Skeletal muscle satellite cell (primary cell): ENCODE measurements around the gene RPS28.
A peak's percentile ranks its signal among the peaks of the same experiment; 100 is the strongest.
"Not testable (repeated sequence)": the region's sequence is repeated elsewhere in the genome, so short reads cannot be mapped to it uniquely, and the experiment has no call there.

Experiments
- H3K27me3 ChIP-seq: 2 replicates; pipeline ENCODE4 v1.7.0; 2013; ENCODE audit warnings: low read length; ENCODE audit not compliant: control insufficient read depth, insufficient read depth
- H3K36me3 ChIP-seq: 2 replicates; pipeline ENCODE4 v1.7.0; 2013; ENCODE audit warnings: mild to moderate bottlenecking, control low read depth, low read length; ENCODE audit not compliant: insufficient read depth
- H3K4me1 ChIP-seq: 2 replicates; pipeline ENCODE4 v1.7.0; 2013; ENCODE audit warnings: low read length; ENCODE audit not compliant: control insufficient read depth, insufficient read depth
- H3K4me2 ChIP-seq: 2 replicates; pipeline ENCODE4 v1.7.0; 2013; ENCODE audit warnings: mild to moderate bottlenecking, low read length
- H3K4me3 ChIP-seq: 2 replicates; pipeline ENCODE4 v1.7.0; 2013; ENCODE audit warnings: low read length
- H3K9ac ChIP-seq: 2 replicates; pipeline ENCODE4 v1.7.0; 2013; ENCODE audit warnings: mild to moderate bottlenecking, low read depth, low read length, moderate library complexity
- H3K9me3 ChIP-seq: replicated peaks from 2 replicates; pipeline ENCODE4 v1.7.0; 2013; ENCODE audit warnings: mild to moderate bottlenecking, control low read depth, low read length

The RPS28 gene

GRCh38 chr19:8308891-8309291 lies 12.4 kb upstream of the RPS28 start:
- peak overlapping the region; percentile 77 for H3K4me3 ChIP-seq
- peaks cover 20% of the 10 kb centered on the region for H3K36me3 ChIP-seq

DNA sequence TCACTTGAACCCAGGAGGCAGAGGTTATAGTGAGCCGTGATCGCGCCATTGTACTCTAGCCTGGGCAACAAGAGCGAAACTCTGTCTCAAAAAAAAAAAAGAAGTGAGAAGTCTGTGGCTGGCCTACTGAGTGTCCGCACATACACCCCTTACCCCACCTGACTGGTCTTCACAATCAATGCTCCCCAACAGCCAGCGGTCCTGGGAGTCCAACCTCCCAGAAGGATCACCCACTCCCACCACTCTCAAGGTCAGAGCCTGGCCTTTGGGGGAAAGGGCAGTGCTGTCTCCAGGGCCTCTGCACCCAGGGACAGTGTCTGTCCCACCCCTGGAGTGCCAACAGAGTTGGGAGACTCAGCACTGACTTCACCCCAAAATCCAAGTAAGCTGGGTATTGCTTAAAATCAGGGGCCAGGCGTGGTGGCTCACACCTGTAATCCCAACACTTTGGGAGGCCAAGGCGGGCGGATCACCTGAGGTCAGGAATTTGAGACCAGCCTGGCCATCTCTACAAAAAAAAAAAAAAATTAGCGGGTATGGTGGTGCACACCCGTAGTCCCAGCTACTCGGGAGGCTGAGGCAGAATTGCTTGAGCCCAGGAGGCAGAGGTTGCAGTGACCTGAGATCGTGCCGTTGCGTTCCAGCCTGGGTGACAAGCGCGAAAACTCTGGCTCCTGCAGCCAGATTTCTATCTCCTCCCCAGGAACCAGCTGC lies 10.8 kb upstream of the RPS28 start:
- Histone ChIP-seq H3K9me3 (no peaks in the 10 kb centered on the region), H3K4me2 (no peak overlapping the region), H3K4me3 (no peak overlapping the region), H3K27me3 (no peaks in the 10 kb centered on the region), H3K4me1 (peaks cover 13% of the 10 kb centered on the region), H3K9ac (no peak overlapping the region), H3K36me3 (peaks cover 29% of the 10 kb centered on the region)

More at GRCh38 chr19:8308891-8309291, 12.4 kb upstream of the RPS28 start:
- Histone ChIP-seq H3K4me1 (peaks cover 13% of the 10 kb centered on the region), H3K4me2 (peak overlapping the region; percentile 99), H3K27me3 (no peaks in the 10 kb centered on the region), H3K9ac (peak overlapping the region; percentile 80), H3K9me3 (no peaks in the 10 kb centered on the region)

- Histone ChIP-seq H3K4me1 (peaks cover 13% of the 10 kb centered on the region), H3K27me3 (no peaks in the 10 kb centered on the region), H3K9me3 (no peaks in the 10 kb centered on the region), H3K9ac (no peak overlapping the region), H3K36me3 (peaks cover 35% of the 10 kb centered on the region), H3K4me3 (no peak overlapping the region), H3K4me2 (no peak overlapping the region)
Measured at GRCh38 chr19:8311461-8312260, 9.6 kb upstream of the RPS28 start.

- H3K36me3 ChIP-seq: peaks cover 35% of the 10 kb centered on the region
- H3K9me3 ChIP-seq, H3K4me3 ChIP-seq, H3K27me3 ChIP-seq, H3K9ac ChIP-seq, H3K4me1 ChIP-seq, H3K4me2 ChIP-seq: not testable (repeated sequence)
Measured at GRCh38 chr19:8314981-8315640, 6.2 kb upstream of the RPS28 start.

DNA sequence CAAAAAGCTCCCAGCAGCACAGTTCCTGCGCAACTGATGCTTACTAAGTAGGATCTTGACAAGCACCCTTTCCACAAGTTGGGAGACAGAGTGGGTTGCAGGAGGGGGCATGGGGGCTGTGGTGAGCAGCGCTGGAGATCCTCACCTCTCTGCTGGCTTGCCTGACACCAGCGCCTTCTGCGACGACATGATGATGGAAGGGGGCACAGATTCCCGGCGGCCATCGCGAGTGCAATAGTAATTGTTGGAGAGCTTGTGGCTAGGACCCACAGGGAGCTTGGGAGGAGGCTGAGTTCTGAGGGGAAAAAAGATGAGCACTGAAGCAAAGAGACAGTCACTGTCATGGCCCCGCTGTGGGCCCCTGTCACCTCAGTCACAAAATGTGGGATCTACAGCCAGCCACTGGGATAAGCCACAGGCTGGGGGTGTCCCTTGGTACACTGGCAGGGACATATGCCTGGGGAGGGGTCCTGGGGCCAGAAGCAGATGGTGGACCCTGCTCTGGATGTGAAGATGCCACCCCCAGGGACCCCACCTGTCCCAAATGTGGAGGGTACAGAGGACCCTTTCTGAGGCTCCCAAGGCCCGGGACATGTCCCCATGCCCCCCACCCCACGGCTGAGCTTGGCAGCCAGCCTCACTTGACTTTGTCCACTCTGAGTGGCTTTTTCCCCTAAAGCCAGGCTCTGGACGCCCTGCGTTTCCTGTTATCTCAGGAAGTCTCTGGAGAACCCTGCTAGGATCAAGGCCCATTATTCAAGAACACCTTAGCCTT lies 4.8 kb upstream of the RPS28 start:
- peaks cover 11% of the 10 kb centered on the region for H3K4me1 ChIP-seq
- peaks cover 28% of the 10 kb centered on the region for H3K36me3 ChIP-seq
- H3K4me3 ChIP-seq: no peak overlapping the region
- H3K4me2 ChIP-seq: no peak overlapping the region
- no peaks in the 10 kb centered on the region for H3K9me3 ChIP-seq
- H3K27me3 ChIP-seq: no peaks in the 10 kb centered on the region
- no peak overlapping the region for H3K9ac ChIP-seq

- H3K9me3 ChIP-seq, H3K27me3 ChIP-seq, H3K4me3 ChIP-seq, H3K4me2 ChIP-seq, H3K9ac ChIP-seq: not testable (repeated sequence)
- H3K4me1 ChIP-seq: peaks cover 22% of the 10 kb centered on the region
- peaks cover 37% of the 10 kb centered on the region for H3K36me3 ChIP-seq
Measured at GRCh38 chr19:8318835-8319234, 2.5 kb upstream of the RPS28 start.

DNA sequence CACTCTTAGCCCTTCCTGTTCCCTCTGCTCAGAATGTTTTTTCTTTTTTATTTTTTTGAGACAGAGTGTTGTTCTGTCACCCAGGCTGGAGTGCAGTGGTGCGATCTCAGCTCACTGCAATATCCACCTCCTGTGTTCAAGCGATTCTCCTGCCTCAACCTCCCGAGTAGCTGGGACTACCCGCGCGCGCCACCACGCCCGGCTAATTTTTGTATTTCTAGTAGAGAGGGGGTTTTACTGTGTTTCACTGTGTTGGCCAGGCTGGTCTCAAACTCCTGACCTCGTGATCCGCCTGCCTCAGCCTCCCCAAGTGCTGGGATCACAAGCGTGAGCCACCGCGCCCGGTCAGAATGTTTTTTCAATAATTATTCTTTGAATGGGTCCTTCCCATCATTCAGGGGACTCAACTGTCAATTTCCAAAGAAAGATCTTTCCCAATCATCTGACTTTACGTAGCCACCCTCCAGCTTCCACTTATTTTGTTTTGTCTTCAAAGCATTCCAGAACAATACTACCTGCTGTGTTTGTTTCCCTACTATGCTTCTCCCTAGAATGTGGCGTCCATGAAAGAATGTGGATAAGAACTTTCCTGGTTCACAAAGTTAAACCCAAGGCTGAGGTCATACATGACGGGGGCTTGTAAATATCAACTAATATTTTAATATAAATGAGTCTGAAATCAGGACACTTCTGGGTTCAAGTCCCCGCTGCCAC lies 1.3 kb upstream of the RPS28 start:
- Histone ChIP-seq H3K9ac (peak overlapping the region; percentile 96), H3K4me2 (peak overlapping the region; percentile 91), H3K36me3 (peaks cover 41% of the 10 kb centered on the region), H3K4me3 (peak overlapping the region; percentile 81), H3K9me3 (no peaks in the 10 kb centered on the region), H3K4me1 (peaks cover 26% of the 10 kb centered on the region), H3K27me3 (no peaks in the 10 kb centered on the region)

DNA sequence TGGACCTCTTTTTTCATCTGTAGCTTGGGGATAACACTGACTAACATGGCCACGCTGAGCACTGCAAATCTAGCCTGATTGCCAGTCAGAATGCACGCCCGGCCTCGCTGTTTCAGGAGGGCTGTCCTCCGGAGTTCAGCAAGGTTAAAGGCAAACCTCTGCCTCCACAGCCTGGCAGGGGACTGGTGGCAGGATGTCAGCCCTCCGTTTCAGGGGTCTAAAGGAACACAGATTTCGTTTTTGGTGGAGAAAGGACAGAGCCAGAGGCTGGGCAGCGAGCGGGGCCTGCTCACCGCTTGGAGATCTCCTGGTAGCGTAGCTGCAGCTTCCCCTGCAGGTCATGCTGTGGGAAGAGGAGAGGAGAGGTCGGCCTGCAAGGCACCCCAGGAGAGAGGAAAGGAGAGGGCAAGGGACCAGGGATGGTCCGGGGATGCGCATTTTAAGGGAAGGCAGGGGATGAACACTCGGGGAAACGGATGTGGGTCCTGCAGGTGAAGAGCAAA lies 681 bp upstream of the RPS28 start:
- Histone ChIP-seq H3K9me3 (no peaks in the 10 kb centered on the region), H3K4me3 (peak overlapping the region; percentile 81), H3K9ac (peak overlapping the region; percentile 96), H3K36me3 (peaks cover 36% of the 10 kb centered on the region), H3K27me3 (no peaks in the 10 kb centered on the region), H3K4me1 (peaks cover 26% of the 10 kb centered on the region), H3K4me2 (peak overlapping the region; percentile 91)

DNA sequence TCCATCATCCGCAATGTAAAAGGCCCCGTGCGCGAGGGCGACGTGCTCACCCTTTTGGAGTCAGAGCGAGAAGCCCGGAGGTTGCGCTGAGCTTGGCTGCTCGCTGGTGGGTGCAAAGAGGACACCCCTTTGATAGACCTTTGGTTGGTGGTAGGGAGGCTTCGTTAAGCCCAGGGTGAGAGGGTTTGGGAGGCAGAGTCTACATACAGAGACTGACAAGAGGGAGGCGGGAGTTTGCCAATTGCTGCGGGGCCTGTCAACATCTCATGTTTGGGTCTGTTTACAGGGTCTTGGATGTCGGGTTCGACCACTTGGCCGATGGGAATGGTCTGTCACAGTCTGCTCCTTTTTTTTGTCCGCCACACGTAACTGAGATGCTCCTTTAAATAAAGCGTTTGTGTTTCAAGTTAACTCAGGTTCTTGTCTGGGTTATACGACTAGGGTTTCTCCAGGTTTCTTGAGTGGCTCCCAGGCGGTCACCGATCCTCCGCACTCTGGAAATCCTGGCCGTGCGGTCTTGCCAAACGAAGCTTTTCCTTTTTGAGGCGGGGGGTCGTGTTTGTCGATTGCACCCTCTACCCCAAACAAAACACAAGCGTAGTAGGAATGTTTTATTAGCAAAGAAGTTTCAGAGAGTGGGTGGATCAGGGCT lies 816 bp downstream of the RPS28 start:
- peaks cover 31% of the 10 kb centered on the region for H3K36me3 ChIP-seq
- no peaks in the 10 kb centered on the region for H3K9me3 ChIP-seq
- peak overlapping the region; percentile 92 for H3K4me2 ChIP-seq
- H3K4me3 ChIP-seq: peak overlapping the region; percentile 81
- no peaks in the 10 kb centered on the region for H3K27me3 ChIP-seq
- peak overlapping the region; percentile 96 for H3K9ac ChIP-seq
- peaks cover 26% of the 10 kb centered on the region for H3K4me1 ChIP-seq

DNA sequence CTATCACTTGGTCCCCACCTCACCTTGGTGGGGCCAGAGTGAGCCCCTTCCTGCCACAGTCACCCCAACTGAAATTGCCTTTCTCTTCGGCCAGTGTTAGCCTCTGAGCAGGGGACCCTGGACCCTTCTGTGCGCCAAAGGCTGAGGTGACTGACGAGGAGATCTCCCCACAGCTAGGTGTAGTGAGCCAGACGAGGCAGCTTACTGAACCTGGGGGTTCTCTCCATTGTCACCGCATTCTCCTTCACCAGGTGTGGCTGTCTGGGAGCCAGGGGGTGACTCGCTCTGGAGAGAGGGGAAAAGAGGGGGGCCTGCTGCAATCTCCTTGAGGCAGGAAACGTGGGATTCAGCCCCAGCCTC lies 1.3 kb downstream of the RPS28 start:
- Histone ChIP-seq H3K4me1 (peaks cover 26% of the 10 kb centered on the region), H3K9ac (peak overlapping the region; percentile 96), H3K4me3 (peak overlapping the region; percentile 81), H3K36me3 (peaks cover 31% of the 10 kb centered on the region), H3K27me3 (no peaks in the 10 kb centered on the region), H3K9me3 (no peaks in the 10 kb centered on the region), H3K4me2 (peak overlapping the region; percentile 92)
